ENCODE results near the gene VPS25.
"Not testable (repeated sequence)": the region's sequence is repeated elsewhere in the genome, so short reads cannot be mapped to it uniquely, and the experiment has no call there.

The VPS25 gene

DNA sequence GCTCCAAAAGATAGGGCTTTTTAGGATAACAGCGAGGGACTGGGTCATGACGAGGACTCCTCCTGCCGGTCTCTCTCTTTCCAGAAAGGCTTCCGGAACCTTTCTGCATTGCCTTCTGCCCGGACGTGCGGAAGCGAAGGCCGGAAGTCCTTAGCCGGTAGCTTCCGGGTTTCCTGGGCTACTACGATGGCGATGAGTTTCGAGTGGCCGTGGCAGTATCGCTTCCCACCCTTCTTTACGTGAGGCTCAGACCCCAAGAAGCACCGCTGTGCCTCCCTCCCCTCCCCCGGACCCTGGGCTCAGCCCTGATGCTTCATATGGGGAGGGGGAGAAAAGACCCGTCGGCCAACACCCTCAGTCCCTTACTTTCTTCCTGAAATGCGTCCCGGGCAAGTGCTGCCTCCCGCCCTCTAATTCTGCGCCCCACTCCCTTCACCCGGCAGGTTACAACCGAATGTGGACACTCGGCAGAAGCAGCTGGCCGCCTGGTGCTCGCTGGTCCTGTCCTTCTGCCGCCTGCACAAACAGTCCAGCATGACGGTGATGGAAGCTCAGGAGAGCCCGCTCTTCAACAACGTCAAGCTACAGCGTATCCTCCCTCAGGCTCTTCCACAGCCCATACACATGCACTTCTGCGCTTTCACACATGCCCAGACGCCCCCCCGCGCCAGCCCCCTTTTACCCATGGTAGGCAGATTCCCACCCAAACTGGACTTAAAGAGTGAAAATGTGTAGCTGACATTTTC, at the start of gene VPS25:
VPS25 (plus strand) TSS at position 160 of the 746 bp plus-strand sequence; CDS start at position 187, 27 bp downstream.
- in situ Hi-C loops (cut with MboI; ENCODE audit: low sequenced_read_pairs) = no loop called here

DNA sequence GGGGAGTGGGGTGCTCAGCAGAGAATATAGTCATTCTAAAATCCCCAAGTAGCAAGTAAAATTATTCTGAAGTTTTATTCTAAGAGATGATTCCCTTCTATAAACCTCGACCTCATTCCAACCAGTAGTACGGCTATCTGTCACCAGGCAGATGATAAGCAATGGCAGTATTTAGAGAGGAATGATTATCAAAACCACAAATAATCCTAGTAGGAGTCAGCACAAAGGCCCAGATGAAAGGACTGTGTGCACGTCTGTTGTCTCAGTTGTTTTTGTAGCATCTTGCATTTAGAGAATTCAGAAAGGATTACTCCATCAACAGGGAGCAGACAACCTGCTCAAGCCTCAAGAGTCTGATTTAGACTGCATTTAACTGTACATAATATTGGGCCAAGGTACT, 49.6 kb upstream of the VPS25 start:
- in situ Hi-C loops (cut with MboI; ENCODE audit: low sequenced_read_pairs) = loop anchor here (10.0 to 25.0 kb wide), 2 partner anchors 101 to 214 kb away; partner anchors contain the start of gene BECN1

DNA sequence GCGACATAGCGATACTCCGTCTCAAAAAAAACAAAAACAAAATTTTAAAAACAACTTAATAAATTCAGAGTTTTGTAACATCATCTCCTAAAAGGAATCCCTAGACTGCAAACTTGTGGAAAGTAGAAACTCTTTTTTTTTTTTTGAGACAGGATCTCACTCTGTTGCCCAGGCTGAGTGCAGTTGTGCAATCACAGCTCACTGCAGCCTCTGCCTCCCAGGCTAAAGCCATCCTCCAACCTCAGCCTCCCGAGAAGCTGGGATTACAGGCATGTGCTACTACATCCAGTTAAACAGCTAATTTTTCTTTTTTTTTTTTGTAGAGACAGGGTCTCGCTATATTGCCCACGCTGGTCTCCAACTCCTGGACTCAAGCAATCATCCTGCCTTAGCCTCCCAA, 48.1 kb upstream of the VPS25 start:
- in situ Hi-C loops (cut with MboI; ENCODE audit: low sequenced_read_pairs) = loop anchor here (10.0 kb wide), 1 partner anchor 100 kb away; the partner anchor contains the start of gene BECN1

- in situ Hi-C loops (cut with MboI; ENCODE audit: low sequenced_read_pairs) = no loop called here
These were observed 32.5 kb upstream of the VPS25 start for GRCh38 chr17:42740699-42741098.

- in situ Hi-C loops (cut with MboI; ENCODE audit: low sequenced_read_pairs) = not testable (repeated sequence)
These were observed 30.3 kb upstream of the VPS25 start for GRCh38 chr17:42742916-42743315.

- in situ Hi-C loops (cut with MboI; ENCODE audit: low sequenced_read_pairs) = no loop called here
These were observed 29.5 kb upstream of the VPS25 start for GRCh38 chr17:42743595-42744282.

DNA sequence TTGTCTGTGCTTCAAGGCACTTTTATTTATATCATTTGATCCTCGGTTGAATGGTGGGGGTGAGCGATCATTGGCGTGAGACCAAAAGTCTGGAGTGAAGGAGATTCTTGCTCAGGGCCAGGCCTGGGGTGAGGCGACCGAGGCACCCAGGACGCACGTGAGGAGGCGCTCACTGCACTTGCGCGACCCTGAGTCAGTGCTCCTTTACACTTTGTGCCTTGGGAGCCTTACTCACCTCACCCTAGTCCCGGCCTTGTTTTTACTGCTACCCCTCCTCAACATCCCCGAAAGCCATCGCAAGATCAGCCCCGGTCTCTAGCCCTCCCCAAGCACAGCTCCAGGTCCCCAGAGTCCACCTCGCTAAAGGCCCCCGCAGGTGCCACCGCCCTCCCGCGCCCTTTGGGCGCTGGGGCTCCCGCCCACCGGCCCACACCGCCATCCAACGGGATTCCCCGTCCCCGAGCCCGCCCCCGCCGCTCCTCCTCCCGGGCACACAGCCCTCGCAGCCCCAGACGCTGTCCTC, 28.9 kb upstream of the VPS25 start:
- in situ Hi-C loops (cut with MboI; ENCODE audit: low sequenced_read_pairs) = no loop called here

- in situ Hi-C loops (cut with MboI; ENCODE audit: low sequenced_read_pairs) = no loop called here
These were observed 28.2 kb upstream of the VPS25 start, which contains the start of gene EZH1 for GRCh38 chr17:42744806-42745617. Gene EZH1, minus strand, starts transcription at chr17:42745040. Its CDS starts 16,099 bp downstream, at chr17:42728941.

DNA sequence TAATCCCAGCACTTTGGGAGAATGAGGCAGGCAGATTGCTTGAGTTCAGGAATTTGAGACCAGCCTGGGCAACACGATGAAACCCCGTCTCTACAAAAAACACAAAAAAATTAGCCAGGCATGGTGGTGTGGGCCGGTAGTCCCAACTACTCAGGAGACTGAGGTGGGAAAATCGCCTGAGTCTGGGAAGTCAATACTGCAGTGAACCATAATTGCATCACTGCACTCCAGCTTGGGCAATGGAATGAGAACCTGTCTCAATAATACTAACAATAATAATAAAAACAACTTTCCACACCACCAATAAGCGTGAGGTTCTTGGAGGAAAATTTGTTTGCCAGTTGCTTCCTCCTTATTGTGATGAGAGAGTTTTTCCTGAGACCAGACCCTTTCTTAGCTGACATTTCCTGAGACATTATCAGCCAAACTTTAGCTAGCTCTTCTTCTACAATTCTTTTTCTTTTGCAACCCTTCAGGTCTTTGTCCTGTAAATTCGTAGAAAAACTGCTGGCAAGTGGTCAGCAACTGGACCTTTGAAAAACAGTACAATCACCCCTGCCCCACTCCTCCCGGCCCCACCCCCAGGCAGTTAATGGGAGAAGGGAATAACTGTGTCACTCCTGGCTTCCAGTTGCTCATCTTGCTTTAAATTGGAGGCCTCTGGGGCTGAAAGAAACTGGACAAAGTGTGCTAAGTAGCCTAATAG, 24.9 kb upstream of the VPS25 start:
- in situ Hi-C loops (cut with MboI; ENCODE audit: low sequenced_read_pairs) = no loop called here

- in situ Hi-C loops (cut with MboI; ENCODE audit: low sequenced_read_pairs) = no loop called here
These were observed 24.1 kb upstream of the VPS25 start for GRCh38 chr17:42748908-42749798.

DNA sequence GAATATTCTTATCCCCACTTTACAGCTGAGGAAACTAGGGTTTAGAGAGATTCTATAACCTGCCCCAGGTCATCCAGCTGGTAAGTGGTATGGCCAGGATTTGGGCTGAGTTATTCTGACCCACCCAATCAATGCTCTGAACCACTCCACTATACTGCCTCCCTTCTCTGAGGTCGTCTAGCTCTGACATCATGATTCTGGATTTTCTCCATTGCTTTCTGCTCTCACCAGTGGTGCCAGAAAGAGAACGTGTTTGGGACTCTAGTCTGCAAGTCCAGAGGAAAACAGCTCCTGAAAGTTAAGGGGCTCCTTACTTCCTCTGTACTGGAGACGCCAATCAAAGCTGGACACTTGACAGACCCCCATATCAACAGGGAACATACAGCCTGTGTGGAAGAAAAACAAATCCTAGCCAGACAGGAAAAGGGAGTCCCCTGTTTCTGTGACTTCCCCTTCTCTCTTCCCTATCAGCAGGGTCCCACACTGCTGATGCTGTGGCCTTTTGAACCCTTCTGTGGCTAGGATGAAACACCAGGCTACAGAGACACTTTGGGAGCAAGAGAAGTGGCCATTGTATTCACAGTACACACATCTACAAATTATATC, 22.4 kb upstream of the VPS25 start:
- in situ Hi-C loops (cut with MboI; ENCODE audit: low sequenced_read_pairs) = no loop called here

- in situ Hi-C loops (cut with MboI; ENCODE audit: low sequenced_read_pairs) = no loop called here
These were observed 21.6 kb upstream of the VPS25 start for GRCh38 chr17:42751628-42752027.

GRCh38 chr17:42754782-42755181, 18.5 kb upstream of the VPS25 start:
- in situ Hi-C loops (cut with MboI; ENCODE audit: low sequenced_read_pairs) = no loop called here

DNA sequence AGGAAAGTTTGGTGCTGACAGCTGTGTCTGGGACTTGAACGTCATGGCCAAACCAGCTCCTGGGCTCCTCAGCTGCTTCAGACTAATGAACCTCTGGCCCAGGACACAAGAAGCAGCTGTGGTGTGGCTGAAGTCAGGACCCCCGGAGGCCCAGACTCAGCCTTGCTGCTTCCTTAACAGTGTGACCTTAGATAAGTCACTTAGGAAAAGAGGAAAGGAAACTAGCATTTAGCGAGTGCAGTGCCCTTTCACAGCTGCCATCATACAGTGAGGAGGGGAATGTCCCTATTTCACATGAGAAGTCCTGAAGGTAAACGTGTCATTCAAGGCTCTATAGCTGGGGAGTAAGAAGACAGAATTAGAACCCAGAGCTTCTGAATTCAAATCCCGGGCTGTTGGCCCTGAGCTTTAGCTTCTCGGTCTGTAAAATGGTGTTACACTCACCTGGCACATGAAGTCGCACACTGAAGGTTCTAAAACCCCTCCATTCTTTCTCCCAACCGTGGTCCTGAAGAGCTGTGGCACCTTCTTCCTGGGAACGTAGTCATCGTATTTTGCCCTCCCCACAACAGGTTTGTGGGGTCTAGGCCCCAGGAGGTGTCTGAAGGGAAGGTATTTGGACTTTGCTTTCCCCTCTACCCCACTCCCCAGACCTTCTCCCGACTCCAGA, 13.1 kb upstream of the VPS25 start:
- in situ Hi-C loops (cut with MboI; ENCODE audit: low sequenced_read_pairs) = no loop called here

DNA sequence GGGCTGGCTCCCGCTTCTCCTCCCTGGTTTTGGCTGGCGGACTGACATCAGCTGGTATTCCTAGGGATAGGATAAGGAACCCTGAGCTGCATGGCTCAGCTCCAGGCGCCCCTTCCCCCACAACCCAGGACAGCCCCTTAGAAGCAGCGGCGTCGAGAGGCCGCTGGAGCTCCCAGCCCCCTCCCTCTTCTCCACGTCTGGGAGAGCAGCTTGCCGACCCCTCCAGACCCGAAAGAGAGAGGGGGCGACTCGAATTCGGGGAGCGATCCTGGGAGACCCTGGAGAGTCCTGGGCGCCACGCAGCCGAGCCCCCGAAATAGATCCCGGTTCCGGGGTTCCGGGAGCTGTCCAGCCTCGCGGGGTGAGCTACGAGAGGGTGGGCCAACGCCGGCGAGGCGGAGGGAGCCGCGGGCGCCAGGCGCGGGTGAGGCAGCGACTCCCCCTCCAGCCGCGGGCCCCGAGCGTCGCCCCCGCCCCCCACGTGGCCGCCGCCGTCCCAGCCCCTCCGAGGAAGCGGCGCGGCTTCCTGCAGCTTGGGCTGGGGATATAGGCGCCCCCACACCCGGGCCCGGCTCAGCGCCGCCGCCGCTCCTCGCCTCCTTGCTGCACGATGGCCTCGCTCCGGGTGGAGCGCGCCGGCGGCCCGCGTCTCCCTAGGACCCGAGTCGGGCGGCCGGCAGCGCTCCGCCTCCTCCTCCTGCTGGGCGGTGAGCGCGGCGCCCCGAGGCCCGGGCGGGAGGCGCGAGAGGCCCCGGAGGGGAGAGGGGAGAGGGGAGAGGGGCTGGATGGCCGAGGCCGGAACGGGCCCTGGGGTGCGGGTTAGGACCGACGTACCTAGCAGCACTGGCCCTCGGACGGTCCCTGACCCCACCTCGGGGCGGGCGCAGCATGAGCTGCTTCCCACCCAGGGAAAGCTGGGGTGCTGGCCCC, 12.3 kb upstream of the VPS25 start, which contains the start of gene RAMP2:
RAMP2 (plus strand) TSS at position 576 of the 930 bp plus-strand sequence; CDS start at position 611, 35 bp downstream.
- in situ Hi-C loops (cut with MboI; ENCODE audit: low sequenced_read_pairs) = no loop called here

DNA sequence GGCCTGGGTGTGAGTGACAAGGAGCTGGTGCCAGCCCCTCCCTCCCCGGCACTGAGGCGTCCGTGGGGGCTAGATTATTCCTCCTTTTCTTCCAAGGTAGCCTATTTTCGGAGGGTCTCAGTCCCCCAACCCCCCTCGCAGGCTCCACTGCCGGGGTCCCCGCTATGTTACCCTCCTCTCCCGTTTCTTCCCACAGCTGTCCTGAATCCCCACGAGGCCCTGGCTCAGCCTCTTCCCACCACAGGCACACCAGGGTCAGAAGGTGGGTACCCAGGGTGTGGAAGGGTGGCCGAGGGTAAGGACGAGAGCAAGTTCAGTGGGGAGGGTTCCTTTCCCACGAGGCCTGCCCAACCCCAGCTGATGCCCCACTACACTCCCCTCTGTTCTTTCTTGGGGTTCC, 11.6 kb upstream of the VPS25 start:
- in situ Hi-C loops (cut with MboI; ENCODE audit: low sequenced_read_pairs) = no loop called here

DNA sequence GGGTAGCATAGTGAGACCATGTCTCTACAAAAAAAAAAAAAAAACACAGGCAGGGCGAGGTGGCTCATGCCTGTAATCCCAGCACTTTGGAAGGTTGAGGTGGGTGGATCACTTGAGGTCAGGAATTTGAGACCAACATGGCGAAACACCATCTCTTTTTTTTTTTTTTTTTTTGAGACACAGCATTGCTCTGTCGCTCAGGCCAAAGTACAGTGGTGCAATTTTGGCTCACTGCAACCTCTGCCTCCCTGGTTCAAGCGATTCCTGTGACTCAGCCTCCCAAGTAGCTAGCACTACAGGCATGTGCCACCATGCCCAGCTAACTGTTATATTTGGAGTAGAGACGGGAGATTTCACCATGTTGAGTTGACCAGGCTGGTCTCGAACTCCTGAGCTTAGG, 7.1 kb upstream of the VPS25 start:
- in situ Hi-C loops (cut with MboI; ENCODE audit: low sequenced_read_pairs) = no loop called here
